ENCODE measurements around the gene NEK9. TPM values are rescaled to one million over a fixed set of nuclear protein-coding genes. Genes with fewer than 3 reads are reported as not detected.
A peak's percentile ranks its signal among the peaks of the same experiment; 100 is the strongest.

The NEK9 gene
- total RNA-seq, 4 donors from 2014 or later = 76.1 to 109 (median 94.4) TPM

DNA sequence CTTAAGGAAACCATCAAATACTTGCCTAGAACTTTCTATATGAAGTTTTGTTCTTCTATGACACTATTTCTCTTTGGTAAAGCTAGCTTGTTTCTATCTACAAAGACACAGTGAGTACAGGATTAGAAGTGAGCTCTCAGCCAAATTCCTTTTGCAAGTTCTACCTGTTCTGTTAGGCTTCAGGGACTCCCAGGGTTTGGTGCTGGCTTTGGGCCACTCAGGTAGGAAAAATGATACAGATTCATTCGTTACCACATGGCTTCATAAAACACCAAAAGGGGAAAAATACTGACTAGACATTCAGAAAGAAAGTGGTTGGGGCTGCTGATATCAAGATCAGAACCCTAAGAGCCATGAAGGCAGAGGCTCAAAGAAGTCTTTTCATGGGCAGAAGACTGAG is 43.6 kb downstream of the NEK9 start:
- peaks cover 3 to 71% (median 15%) of the 10 kb centered on the region in 3 donors for H3K36me3 ChIP-seq
- peaks cover 0 to 17% (median 2%) of the 10 kb centered on the region in 4 donors for H3K4me1 ChIP-seq
- H3K27ac ChIP-seq = no peak overlapping the region
- 83% methylated on average over 1 of the region's 1 CpG for WGBS, 2 donors
- no peak for DNase-seq (ENCODE audit: low spot score in 2 of 2)
- no peak overlapping the region for H3K4me3 ChIP-seq
- no peaks in the 10 kb centered on the region for H3K9me3 ChIP-seq
- no peaks in the 10 kb centered on the region for H3K27me3 ChIP-seq
- TF ChIP-seq POLR2A (IDR thresholded peaks at IDR 0.05) (no peak), CTCF (IDR thresholded peaks at IDR 0.05) (no peak), EP300 (IDR thresholded peaks at IDR 0.05) (no peak)

GRCh38 chr14:75081660-75082229 is 45.1 kb downstream of the NEK9 start:
- Histone ChIP-seq H3K4me3 (no peak overlapping the region), H3K4me1 (peaks cover 0 to 17% (median 2%) of the 10 kb centered on the region in 4 donors), H3K9me3 (no peaks in the 10 kb centered on the region), H3K36me3 (peaks cover 0 to 61% (median 2%) of the 10 kb centered on the region in 3 donors), H3K27me3 (no peaks in the 10 kb centered on the region), H3K27ac (peak overlapping the region in 1 of 4 donors; percentile 51)
- 45 to 56% methylated on average over 2 of the region's 2 CpGs for WGBS, 2 donors
- TF ChIP-seq EP300 (IDR thresholded peaks at IDR 0.05) (no peak), CTCF (IDR thresholded peaks at IDR 0.05) (no peak), POLR2A (IDR thresholded peaks at IDR 0.05) (no peak)
- DNase-seq (ENCODE audit: low spot score in 2 of 2) = no peak

- Histone ChIP-seq H3K4me1 (peaks cover 0 to 17% (median 2%) of the 10 kb centered on the region in 4 donors), H3K4me3 (no peak overlapping the region), H3K27me3 (no peaks in the 10 kb centered on the region), H3K9me3 (no peaks in the 10 kb centered on the region), H3K36me3 (peaks cover 0 to 39% (median 0%) of the 10 kb centered on the region in 3 donors), H3K27ac (no peak overlapping the region)
- WGBS, 2 donors = 58 to 78% methylated on average over 4 of the region's 4 CpGs
- no peak for TF ChIP-seq POLR2A (IDR thresholded peaks at IDR 0.05)
- TF ChIP-seq CTCF (IDR thresholded peaks at IDR 0.05) = no peak
- TF ChIP-seq EP300 (IDR thresholded peaks at IDR 0.05) = no peak
- DNase-seq (ENCODE audit: low spot score in 2 of 2) = no peak
Measured at GRCh38 chr14:75079521-75079920, 47.3 kb downstream of the NEK9 start.

DNA sequence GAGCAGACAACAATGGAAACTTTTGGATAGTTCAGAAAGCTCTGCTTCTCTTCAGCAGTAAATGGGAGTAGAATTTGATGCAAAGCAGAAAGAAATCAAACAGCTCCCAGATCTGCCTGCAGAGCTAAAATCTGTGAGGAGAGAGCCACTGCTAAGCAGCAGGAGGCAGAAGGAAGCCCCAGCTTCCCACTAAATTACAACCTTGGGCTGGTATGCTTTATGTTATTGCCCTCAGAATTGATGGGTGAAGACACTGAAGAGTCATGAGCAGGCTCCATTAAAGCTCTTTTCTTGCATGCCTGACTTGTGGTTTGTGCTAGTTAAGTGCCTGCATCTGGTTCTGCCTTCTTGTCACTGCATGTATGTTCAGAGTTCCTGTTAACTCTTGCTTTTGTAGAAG is 49.1 kb downstream of the NEK9 start:
- Histone ChIP-seq H3K4me1 (peaks cover 0 to 19% (median 2%) of the 10 kb centered on the region in 4 donors), H3K36me3 (peaks cover 0 to 22% (median 0%) of the 10 kb centered on the region in 3 donors), H3K4me3 (no peak overlapping the region), H3K9me3 (no peaks in the 10 kb centered on the region), H3K27ac (no peak overlapping the region), H3K27me3 (no peaks in the 10 kb centered on the region)
- TF ChIP-seq CTCF (IDR thresholded peaks at IDR 0.05) = no peak
- DNase-seq (ENCODE audit: low spot score in 2 of 2) = no peak

DNA sequence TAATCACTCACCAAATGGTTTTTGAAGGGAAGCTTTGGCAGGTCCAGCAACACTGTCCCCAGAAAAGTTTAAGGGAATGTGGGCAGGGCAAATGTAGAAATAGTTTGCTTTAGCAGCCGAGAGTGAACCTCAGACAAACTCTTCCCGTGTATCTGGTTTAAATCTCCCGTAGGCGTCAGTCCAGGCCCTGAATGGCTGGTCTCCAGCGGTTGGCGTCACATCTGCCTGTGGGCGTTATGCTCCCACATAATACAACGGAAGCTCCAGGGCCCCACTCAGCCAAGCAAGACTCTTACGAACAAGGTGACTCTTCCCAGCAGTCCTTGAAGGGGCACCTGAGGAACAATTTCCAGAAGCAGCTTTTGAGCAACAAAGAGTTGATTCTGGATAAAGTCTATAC is 56.5 kb downstream of the NEK9 start:
- Histone ChIP-seq H3K4me3 (no peak overlapping the region), H3K27ac (peak overlapping the region in 3 of 4 donors; percentile 82 to 94 (median 92)), H3K27me3 (no peaks in the 10 kb centered on the region), H3K4me1 (peaks cover 0 to 40% (median 26%) of the 10 kb centered on the region in 4 donors), H3K9me3 (no peaks in the 10 kb centered on the region), H3K36me3 (no peaks in the 10 kb centered on the region)
- TF ChIP-seq CTCF (IDR thresholded peaks at IDR 0.05) (no peak), POLR2A (IDR thresholded peaks at IDR 0.05) (no peak), EP300 (IDR thresholded peaks at IDR 0.05) (no peak)
- DNase-seq (ENCODE audit: low spot score in 2 of 2) = peak in 1 of 2 donors; percentile 35
- 58 to 63% methylated on average over 9 of the region's 9 CpGs for WGBS, 2 donors
